ENCODE measurements around the gene CNTNAP5.

DNA sequence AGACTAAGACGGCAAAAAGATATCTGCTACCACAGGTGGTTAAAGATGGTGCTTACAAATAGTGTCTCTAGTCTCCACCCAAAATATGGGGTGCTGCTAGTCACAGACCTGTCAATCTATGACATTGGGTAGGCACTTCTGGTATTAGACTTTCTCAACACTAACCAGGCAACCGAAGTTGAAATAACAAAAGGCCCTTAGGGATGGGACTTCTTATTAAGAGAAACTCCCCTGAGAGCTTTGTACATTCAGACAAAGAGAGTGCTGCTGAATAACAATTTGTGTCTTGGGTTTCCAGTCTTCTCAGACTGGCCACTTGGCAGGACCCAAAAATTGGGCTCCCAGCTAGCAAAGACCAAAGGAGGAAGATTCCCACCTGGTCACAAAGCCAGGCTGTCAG lies 310.0 kb downstream of the CNTNAP5 start:
- TF ChIP-seq, protein P1, sequence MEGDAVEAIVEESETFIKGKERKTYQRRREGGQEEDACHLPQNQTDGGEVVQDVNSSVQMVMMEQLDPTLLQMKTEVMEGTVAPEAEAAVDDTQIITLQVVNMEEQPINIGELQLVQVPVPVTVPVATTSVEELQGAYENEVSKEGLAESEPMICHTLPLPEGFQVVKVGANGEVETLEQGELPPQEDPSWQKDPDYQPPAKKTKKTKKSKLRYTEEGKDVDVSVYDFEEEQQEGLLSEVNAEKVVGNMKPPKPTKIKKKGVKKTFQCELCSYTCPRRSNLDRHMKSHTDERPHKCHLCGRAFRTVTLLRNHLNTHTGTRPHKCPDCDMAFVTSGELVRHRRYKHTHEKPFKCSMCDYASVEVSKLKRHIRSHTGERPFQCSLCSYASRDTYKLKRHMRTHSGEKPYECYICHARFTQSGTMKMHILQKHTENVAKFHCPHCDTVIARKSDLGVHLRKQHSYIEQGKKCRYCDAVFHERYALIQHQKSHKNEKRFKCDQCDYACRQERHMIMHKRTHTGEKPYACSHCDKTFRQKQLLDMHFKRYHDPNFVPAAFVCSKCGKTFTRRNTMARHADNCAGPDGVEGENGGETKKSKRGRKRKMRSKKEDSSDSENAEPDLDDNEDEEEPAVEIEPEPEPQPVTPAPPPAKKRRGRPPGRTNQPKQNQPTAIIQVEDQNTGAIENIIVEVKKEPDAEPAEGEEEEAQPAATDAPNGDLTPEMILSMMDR (IDR thresholded peaks at IDR 0.05; ENCODE audit: low read depth, low read length): no peak
- TF ChIP-seq, protein P2, sequence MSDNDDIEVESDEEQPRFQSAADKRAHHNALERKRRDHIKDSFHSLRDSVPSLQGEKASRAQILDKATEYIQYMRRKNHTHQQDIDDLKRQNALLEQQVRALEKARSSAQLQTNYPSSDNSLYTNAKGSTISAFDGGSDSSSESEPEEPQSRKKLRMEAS (IDR thresholded peaks at IDR 0.05; ENCODE audit: low read depth, low read length): no peak
- TF ChIP-seq POLR2A (IDR thresholded peaks at IDR 0.05; ENCODE audit: extremely low read depth, insufficient read length): no peak
